Measurements from ENCODE around the gene CNR1.

CNR1 gene

DNA sequence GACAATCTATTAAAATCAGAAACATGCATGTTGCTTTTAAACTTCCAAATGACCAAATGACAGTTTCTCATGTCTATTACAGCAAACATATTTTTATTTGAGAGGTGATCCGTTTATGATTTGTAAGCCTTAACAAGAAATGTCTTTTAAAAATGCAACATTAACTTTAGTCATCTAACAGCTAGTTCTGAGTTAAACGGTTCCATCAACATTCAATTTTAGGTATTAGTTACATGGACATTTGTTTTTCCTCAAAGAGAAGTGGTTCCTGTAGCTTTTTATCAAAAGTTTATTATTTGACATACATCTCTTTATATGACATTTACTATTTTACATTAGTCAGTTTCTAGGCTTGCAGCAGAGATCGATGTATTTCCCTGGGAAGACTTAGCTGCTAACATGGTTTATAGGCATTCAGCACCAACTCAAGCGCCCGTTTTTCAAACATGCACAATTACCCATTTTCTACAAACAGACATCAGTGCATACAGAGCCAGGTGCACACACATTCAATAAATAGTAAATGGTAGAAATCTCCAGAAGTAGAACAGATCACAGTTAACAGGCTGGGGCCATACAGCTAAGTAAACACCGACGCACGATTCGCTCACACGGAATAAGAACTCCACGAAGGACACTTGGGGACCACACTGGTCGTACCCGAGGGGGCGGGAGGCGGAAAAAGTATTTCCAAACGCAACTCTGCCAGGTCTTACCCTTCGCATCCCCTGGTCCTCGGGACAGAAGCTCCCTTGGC is 882 bp downstream of the CNR1 start:
- no peak for TF ChIP-seq POLR2A (IDR thresholded peaks at IDR 0.05; ENCODE audit: low read depth, low read length)
- DNase-seq (ENCODE audit: insufficient read length, low spot score), result no peak
- FAIRE-seq, result no peak

DNA sequence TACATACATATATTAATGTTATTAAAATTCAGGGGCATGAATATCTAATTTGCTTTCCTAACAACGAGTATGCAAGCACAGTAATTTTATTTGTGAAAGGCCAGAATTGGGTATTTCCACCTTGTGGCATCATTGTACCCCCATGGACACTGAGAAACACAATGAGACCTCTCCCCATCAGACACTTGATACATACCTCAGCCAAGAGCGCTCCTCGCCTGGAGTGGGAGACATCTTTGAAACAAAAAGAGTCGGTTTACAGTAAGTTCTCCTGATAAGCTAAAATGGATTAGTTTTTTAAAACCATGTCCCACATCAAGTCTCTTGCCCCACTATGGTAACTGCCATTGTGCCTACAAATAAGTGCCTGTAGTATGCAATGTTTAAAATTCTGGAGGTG is 2.1 kb downstream of the CNR1 start:
- no peak for TF ChIP-seq POLR2A (IDR thresholded peaks at IDR 0.05; ENCODE audit: low read depth, low read length)
- FAIRE-seq, result no peak
- DNase-seq (ENCODE audit: insufficient read length, low spot score), result no peak

DNA sequence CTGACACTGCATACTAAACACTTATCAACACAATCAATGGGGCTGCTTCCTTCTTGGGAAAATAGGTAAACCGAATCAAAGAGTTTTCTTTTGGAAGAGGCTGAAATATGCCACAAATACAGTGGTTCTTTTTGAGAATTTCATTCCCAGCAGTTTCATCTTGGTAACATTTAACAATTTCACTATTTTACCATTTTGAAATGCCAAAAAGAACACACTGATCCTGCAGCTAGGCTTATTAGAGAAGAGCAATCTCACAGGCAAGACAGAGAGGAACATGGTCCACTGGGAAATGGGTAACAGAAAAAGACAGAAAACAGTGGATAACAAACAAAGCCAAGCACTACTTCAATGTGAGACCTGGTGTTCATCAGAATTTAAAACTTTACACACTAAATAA is 2.5 kb downstream of the CNR1 start:
- no peak for TF ChIP-seq POLR2A (IDR thresholded peaks at IDR 0.05; ENCODE audit: low read depth, low read length)
- DNase-seq (ENCODE audit: insufficient read length, low spot score), result no peak
- FAIRE-seq, result no peak

DNA sequence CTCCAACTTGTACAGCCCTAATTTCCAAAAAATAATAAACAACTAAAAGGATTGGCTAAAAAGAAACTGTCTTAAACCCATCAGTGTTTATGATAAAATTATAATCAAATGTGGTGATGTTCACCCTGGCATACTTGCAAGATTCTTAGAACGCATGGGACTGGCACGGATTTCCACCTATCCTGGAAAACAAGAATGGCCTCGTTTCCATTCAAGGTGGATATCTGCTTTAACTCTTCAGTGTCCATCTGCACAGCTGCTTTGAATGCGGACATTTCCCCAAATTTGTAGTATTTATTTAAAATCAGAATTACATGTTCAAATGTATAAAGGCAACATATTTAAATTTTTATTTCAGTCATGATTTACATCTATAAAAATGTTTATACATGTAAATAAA is 4.2 kb downstream of the CNR1 start:
- FAIRE-seq, result no peak
- no peak for TF ChIP-seq POLR2A (IDR thresholded peaks at IDR 0.05; ENCODE audit: low read depth, low read length)
- DNase-seq (ENCODE audit: insufficient read length, low spot score), result no peak

DNA sequence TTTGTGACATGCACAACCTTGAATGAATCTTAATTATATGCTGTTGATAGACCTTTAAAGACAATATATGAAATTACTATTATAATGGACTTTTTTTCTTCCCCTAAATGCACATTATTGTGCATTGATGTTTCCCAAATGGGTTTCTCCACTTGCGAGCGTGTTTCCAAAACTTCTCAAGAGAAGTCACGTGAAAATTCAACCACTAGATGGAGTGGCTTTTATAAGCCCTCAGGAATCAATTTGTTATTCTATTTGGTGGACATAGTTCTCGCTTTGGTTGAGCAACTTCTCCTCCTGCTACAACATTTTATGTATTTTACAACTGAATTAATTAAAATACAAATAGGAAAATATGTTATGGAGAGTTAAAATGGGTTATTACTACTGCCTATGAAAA is 9.0 kb downstream of the CNR1 start:
- FAIRE-seq (no peak), DNase-seq (ENCODE audit: insufficient read length, low spot score) (no peak)
- no peak for TF ChIP-seq POLR2A (IDR thresholded peaks at IDR 0.05; ENCODE audit: low read depth, low read length)

DNA sequence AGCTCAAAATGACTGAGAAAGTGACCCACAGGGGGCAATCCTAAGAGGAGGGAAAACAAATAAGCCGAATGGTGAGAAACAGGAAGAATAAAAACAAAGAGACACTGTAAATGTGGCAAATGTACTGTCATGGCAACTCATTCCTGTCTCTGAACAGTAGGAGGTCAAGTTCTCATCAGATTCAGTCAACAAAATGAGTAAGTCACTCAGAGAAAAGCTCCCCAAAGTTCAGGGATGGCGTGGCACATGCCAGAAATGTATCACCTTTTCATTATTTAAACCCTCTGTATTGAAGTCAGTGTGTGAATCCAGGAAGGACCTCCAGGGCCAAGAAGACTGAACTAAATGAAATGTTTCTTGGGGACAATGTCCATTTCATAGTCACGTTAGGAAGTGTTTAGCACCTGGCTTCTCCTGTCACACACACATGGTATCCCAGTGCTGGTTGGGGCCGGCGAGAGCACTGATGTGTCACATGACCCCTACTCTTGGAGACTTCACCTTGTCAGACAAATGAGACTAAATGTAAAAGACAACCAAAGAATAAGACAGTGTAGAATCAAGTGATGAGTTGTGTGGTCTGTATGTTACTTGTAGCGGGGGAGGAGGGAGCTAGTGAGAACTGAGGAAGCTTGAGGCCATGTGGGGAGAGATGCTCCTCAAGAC is 20.7 kb downstream of the CNR1 start:
- DNase-seq (ENCODE audit: insufficient read length, low spot score) (no peak), FAIRE-seq (no peak)
- TF ChIP-seq POLR2A (IDR thresholded peaks at IDR 0.05; ENCODE audit: low read depth, low read length), result no peak

DNA sequence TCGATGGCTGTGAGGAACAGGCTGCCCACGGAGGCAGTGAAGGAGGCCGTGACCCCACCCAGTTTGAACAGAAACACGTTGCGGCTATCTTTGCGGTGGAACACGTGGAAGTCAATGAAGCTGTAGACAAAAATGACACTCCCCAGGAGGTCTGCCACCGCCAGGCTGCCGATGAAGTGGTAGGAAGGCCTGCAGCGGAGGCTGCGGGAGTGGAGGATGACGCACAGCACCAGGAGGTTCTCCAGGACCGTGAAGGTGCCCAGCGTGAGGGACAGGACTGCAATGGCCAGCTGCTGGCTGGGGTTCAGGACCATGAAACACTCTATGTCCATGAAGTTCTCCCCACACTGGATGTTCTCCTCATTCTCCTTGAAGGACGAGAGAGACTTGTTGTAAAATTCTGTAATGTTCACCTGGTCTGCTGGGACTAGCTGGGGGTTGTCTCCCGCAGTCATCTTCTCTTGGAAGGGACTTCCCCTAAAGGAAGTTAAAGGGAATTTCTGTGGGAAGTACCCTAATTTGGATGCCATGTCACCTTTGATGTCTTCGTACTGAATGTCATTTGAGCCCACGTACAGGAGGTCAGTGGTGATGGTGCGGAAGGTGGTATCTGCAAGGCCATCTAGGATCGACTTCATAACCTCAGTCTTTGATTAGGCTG is 21.4 kb downstream of the CNR1 start:
- no peak for DNase-seq (ENCODE audit: insufficient read length, low spot score)
- no peak for TF ChIP-seq POLR2A (IDR thresholded peaks at IDR 0.05; ENCODE audit: low read depth, low read length)
- FAIRE-seq, result no peak

DNA sequence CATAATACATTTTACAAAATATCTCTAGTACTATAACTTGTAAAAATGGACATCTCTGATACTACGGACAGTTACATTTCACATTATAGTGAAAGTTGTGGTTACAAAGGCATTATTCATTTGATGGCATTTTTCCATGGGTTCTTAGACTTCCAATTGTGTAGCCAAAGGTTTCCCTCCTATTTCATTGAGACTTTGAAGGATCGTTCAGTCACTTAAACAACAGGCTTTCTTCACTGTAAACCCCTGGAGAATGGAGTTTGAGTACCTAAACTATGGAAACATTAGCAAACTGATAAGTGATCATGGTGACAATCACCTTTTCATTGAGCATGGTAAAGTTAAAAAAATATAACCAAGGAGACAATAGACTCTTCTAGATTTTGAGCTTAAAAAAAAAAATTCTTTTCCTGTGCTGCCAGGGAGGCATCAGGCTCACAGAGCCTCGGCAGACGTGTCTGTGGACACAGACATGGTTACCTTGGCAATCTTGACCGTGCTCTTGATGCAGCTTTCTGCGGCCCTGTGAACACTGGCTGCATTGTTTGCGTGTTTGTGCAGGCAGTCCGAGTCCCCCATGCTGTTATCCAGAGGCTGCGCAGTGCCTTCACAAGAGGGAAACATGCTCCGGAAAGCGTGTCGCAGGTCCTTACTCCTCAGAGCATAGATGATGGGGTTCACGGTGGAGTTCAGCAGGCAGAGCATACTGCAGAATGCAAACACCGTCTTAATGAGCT is 22.6 kb downstream of the CNR1 start:
- no peak for FAIRE-seq
- no peak for DNase-seq (ENCODE audit: insufficient read length, low spot score)
- TF ChIP-seq POLR2A (IDR thresholded peaks at IDR 0.05; ENCODE audit: low read depth, low read length), result no peak

DNA sequence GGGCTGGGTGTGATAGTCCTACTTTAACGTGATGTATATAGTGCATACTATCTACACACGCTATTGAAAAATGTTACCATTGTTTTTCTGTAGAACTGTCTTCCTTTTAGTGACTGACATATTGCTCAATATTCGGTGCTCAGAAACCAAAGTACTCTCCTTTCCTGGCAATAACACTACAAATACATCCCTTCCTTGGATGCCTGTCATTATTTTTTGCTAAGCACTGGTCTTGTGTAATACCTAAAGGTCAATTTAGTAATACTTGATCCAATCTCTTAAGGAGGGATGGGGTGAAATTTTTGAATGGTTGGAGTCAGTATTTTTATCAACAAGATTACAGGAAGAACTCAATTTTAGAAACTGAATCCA is 23.9 kb downstream of the CNR1 start:
- no peak for FAIRE-seq
- TF ChIP-seq POLR2A (IDR thresholded peaks at IDR 0.05; ENCODE audit: low read depth, low read length), result no peak
- no peak for DNase-seq (ENCODE audit: insufficient read length, low spot score)

DNA sequence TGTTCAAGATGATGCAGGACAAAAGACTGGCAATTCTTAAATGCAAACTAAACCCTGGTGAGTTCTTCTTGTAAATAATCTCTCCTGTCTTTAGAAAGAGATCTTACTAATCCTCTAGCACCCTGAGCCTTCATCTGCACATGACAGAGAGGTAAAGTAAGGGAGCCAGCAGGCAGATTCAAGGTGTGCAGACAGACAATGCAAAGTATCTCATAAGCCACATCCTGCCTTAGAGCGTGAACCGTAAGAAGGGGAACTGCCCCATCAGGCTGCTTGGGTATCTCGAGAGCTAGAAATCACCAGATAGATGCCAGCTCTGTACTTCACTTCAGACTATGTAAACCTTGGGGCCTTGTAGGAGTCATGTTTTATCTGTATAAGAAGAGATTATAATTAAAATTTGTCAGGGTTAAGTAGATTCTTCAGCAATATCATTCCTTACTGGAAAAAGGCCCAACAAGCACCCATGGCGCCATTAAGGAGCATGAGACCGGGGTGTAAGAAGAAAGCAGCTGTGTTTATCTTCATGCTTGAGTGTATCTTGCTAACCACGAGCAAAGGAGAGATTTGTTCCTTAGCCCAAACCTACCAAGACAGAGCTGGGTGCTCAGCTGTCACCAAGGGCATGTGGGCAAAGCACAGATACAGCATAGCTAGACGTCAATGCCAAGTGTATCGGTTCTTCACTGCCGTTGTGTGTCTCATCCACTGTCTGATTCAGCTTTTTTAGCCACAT is 24.4 kb downstream of the CNR1 start:
- no peak for DNase-seq (ENCODE audit: insufficient read length, low spot score)
- TF ChIP-seq POLR2A (IDR thresholded peaks at IDR 0.05; ENCODE audit: low read depth, low read length), result no peak
- no peak for FAIRE-seq

DNA sequence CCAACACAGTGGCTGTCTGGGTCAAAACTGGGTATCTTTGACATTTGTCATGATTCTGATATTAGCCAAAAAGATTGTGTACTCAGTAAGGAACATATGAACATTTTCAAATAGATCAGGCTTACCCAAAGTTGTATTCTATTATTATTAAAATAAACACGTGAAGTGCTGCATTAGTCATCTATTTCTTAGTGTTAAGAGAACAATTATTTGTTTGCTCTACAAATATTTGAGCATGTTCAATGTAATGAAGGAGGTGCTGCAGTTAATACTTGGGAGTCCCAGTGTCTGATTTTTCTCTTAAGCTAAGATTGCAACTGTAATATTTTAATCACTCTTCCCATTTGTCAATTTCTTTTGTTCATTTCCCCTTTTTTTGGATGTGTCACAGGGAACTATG is 28.2 kb downstream of the CNR1 start:
- no peak for FAIRE-seq
- TF ChIP-seq POLR2A (IDR thresholded peaks at IDR 0.05; ENCODE audit: low read depth, low read length), result no peak
- no peak for DNase-seq (ENCODE audit: insufficient read length, low spot score)

DNA sequence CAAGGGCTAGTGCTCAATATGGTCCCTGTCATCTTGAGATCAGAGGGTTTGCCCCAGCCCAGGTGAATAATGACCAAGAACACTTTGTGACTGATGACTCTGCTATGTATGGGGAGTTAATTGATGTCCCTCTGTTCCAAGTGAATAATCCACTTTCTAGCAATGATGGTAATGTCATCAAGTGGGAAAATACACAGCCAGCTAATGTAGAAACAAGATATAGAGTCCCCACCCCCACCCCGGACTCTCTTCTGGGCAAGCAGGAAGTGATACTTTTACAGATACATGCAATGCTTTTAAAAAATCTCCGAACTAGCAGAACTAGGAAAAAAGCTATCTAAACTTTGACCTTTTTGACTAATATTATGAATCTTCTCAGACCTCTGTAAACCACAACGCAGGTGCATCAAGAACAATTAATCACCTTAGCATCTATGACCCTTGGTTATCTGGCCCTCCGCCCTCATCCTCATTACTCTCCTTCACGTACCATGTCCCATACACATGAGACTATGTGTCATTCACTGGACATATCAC is 30.5 kb downstream of the CNR1 start:
- FAIRE-seq, result no peak

DNA sequence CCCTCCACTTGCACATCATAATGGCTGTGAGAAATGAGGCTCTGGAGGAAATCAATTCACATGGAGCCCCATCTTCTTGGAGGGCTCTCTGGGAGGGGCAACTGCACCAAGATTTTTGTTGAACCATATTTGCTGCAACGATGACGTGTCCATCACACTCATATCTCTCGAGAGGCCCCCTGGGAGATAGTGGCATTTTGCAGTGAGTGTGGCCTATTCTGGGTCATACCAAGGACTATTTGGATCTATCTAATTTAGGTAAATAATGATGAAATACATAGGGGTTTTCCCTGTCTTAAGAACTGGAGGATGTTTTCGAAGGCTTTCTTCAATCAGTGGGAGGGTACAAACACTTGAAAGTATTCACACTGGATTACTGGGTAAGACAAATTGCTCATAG is 31.6 kb downstream of the CNR1 start:
- DNase-seq (ENCODE audit: insufficient read length, low spot score) (no peak), FAIRE-seq (no peak)
- no peak for TF ChIP-seq POLR2A (IDR thresholded peaks at IDR 0.05; ENCODE audit: low read depth, low read length)

More for the DNA sequence above, 30.5 kb downstream of the CNR1 start:
- no peak for TF ChIP-seq POLR2A (IDR thresholded peaks at IDR 0.05; ENCODE audit: low read depth, low read length)
- DNase-seq (ENCODE audit: insufficient read length, low spot score), result no peak
